AG04450 (cell line): Measurements from ENCODE around the gene LMNB1. TPM values are rescaled to one million over a fixed set of nuclear protein-coding genes. Genes with fewer than 3 reads are reported as not detected.
A peak's percentile ranks its signal among the peaks of the same experiment; 100 is the strongest.

Source experiments
- CTCF ChIA-PET: fragments of 300-600, 350-600 bp; formaldehyde crosslinking; extraction: SDS; loops from one replicate; lab custom pipeline; 2022; ENCODE audit warnings: antibody characterized with exemption, inconsistent platforms; lab: Charles Lee
- POLR2A ChIA-PET: fragments of 350-600 bp; formaldehyde crosslinking; extraction: SDS; loops from one replicate; lab custom pipeline; 2021; ENCODE audit warnings: antibody characterized with exemption, inconsistent platforms; lab: Yijun Ruan, JAX
- DNase-seq: peaks from one replicate; pipeline ENCODE4 v3.0.0-alpha.2; 2011; ENCODE audit warnings: low read depth, low spot score
- H3K27ac ChIP-seq: one replicate; pipeline ENCODE4 v1.5.1; 2012; ENCODE audit warnings: low read depth, low read length, control low read depth
- H3K27me3 ChIP-seq: one replicate; pipeline ENCODE4 v1.6.0; 2012; ENCODE audit warnings: low read length; ENCODE audit not compliant: control insufficient read depth, insufficient read depth
- H3K4me3 ChIP-seq: 2 replicates; pipeline ENCODE4 v1.5.1; 2011; ENCODE audit warnings: mild to moderate bottlenecking, low read depth, low read length, control low read depth
- H3K9me3 ChIP-seq: 2 replicates; pipeline ENCODE4 v1.5.1; 2012; ENCODE audit warnings: low read length; ENCODE audit not compliant: control insufficient read depth, insufficient read depth
- CTCF ChIP-seq: IDR thresholded peaks from 2 replicates; pipeline ENCODE4 v1.5.1; 2011; ENCODE audit warnings: low read depth, low read length, control low read depth, inconsistent platforms
- polyA plus RNA-seq: library from polyadenylated mRNA; depleted of rRNA; stranded (reverse); fragments of >200 nt; gene quantifications from 2 replicates; pipeline ENCODE4 v1.2.3, GENCODE V29; 2011

The LMNB1 gene
- polyA plus RNA-seq, 1 experiment, result 17.2 TPM

DNA sequence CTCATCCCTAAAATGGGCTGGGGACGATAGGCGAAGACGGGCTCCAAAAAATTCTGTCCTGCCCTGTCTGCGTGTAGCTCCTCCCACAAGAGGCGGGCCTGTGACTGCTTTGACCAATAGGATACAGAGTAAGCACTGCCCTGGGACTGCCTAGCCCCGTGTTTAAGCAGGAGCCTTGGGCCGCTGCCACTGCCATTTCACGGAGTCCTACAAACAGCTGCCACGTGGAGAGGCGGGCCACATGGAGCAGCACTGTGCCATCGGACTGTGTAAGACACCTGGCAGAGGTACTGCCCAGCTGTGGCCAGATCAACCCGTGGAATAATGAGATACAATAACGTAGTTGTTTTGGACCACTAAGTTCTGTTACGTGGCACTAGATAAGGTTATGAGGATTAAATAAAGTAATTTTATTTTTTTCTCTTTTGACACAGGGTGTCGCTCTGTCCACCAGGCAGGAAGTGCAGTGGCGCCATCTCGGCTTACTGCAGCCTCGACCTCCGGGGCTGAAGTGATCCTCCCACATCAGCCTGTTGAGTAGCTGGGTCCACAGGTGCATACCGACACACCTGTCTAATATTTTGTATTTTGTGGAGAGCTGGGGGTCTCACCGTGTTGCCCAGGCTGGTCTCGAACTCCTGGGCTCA lies 87.2 kb downstream of the LMNB1 start:
- Histone ChIP-seq H3K27ac (no peak overlapping the region), H3K27me3 (no peaks in the 10 kb centered on the region), H3K9me3 (no peaks in the 10 kb centered on the region), H3K4me3 (no peak overlapping the region)
- ChIA-PET POLR2A (no interaction called here), CTCF (interaction anchor here (0.6 to 1.2 kb wide), 2 partner anchors 27 to 33 kb away, joined by 3 read pairs; no protein-coding TSS in a partner anchor)
- DNase-seq, result no peak
- TF ChIP-seq CTCF, result no peak

GRCh38 chr5:126865299-126865698 lies 88.4 kb downstream of the LMNB1 start:
- ChIA-PET CTCF (interaction anchor here (1.2 kb wide), 1 partner anchor 28 kb away, joined by 3 read pairs; no protein-coding TSS in a partner anchor), POLR2A (interaction anchor here (0.7 kb wide), 1 partner anchor 342 kb away, joined by 4 read pairs; no protein-coding TSS in a partner anchor)
- Histone ChIP-seq H3K4me3 (no peak overlapping the region), H3K27me3 (no peaks in the 10 kb centered on the region), H3K9me3 (no peaks in the 10 kb centered on the region), H3K27ac (no peak overlapping the region)
- peak; percentile 38 for DNase-seq
- no peak for TF ChIP-seq CTCF

DNA sequence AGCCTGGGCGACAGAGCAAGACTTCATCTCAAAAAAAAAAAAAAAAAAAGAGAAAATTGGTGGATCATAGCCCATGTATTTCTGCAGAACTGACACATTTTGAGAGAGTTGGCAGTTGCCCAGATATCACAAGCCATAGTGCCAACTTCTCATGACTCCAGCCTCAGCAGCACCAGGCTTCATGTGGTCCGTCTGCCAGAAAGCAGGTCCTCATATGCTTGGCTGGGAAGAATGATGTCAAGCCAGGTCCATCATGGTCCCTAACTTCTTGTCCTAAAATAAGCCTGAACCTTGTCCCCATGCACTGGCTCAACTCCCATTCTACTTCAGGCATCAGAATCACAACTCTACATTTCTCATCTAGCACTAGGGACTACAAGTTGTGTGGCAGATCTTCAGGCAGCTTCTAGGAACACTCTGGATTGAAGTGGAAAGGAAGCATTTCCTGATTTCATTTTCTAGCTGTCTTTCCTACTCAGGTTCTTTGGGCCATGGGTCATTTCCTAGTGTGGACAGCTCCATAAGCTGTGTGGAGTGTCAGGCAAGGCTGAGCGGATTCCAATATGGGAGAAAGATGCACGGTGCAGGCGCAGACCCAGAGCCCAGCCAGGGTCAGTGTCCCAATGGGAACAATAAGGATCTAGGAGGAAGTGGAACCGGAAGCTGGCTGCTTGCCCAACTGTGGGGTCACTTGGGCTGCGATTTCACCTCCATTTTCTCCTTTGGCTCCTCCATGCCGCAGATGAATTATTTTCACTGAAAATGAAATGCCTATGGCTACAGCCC lies 90.1 kb downstream of the LMNB1 start:
- no peak for TF ChIP-seq CTCF
- CTCF ChIA-PET, result no interaction called here
- Histone ChIP-seq H3K27ac (no peak overlapping the region), H3K27me3 (no peaks in the 10 kb centered on the region), H3K4me3 (no peak overlapping the region), H3K9me3 (no peaks in the 10 kb centered on the region)
- DNase-seq, result no peak
- POLR2A ChIA-PET, result no interaction called here

- H3K4me3 ChIP-seq, result no peak overlapping the region
- POLR2A ChIA-PET, result interaction anchor here (0.6 kb wide), 1 partner anchor 500 kb away, joined by 3 read pairs; no protein-coding TSS in a partner anchor
- CTCF ChIA-PET, result no interaction called here
- H3K9me3 ChIP-seq, result no peaks in the 10 kb centered on the region
- DNase-seq, result no peak
- no peak for TF ChIP-seq CTCF
- H3K27ac ChIP-seq, result no peak overlapping the region
- H3K27me3 ChIP-seq, result no peaks in the 10 kb centered on the region
Measured at GRCh38 chr5:126868338-126869004, 91.5 kb downstream of the LMNB1 start.
